GM19455 (cell line): ENCODE results near the gene ASB16.
"Not testable (repeated sequence)": the region's sequence is repeated elsewhere in the genome, so short reads cannot be mapped to it uniquely, and the experiment has no call there.

ENCODE experiments used
- ATAC-seq: cut with Tn5 transposase; IDR thresholded peaks from one replicate; pipeline ENCODE4 v1.9.1; 2021; ENCODE audit not compliant: unreplicated experiment

ASB16 gene

DNA sequence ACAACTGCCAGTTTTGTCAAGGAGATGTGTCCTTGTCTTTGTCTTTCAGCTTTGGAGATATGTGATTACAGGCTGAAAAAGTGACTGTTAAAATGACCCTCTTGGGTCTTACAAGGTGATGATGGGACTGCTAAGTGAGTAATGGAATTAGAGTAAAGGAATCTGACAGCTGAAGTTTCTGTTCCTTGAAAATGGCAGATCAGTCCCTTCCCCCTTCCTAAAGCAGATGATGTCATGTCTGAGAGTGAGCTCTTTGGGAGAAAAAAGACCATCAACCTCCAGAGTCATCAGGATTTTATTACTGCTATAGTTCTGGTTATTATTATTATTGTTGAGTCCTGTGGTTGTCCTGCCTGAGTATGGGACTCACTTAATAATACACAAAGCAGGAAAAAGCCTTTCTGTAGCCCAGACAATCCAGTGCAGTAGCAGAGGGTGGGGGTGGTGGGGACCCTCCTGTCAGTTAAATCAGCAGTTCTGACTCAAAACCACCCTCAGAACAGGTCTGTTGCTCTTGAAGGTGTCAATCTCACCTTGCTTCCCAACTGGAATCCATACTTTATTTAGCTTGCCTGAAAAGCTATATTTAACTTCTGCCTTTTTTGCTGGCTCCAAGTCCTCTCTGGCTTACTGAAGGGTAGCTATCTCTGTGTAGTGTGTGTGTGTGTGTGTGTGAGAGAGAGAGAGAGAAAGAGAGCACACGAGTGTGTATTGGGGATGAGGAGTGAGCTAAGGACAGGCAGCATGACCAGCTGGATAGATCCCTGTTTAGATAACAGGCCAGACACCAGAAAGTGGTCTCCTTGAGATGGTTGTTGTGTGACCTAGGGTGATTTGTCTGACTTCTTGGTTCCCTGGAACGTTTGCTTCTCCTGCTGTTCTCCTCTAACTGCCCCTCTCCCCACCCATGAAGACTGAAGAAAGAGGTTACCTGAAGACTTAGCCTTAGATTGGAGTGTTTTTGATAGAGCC is 23.8 kb upstream of the ASB16 start:
- ATAC-seq = no peak

DNA sequence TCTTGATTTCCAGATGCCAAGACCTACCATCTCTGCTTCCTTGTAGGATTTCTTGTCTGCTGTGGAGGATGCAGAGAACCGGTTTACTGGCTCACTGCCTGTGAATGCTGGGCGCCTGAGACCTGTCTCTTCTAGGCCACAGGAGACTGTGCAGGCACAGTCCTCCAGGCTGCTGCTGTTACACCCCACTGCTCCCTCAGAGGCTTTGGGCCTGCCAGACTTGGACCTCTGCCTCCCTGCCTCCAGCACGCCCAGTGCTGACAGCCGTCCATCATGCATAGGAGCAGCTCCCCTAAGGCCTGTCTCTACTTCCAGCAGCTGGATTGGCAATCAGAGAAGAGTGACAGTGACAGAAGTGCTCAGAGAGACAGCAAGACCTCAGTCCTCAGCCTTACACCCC is 22.7 kb upstream of the ASB16 start:
- no peak for ATAC-seq

DNA sequence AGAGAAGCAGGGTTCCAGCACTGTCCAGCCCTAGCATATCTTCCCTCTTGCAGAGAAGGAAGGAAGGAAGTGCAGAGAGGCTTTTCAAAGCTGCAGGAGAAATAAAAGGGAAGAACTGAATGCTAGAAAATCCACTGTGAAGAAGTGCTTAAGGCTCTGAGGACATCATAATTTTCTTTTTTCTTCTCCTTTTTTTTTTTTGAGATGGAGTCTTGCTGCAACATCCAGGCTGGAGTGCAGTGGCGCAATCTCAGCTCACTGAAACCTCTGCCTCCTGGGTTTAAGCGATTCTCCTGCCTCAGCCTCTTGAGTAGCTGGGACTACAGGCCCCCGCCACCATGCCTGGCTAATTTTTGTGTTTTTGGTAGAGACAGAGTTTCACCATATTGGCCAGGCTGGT is 21.4 kb upstream of the ASB16 start:
- ATAC-seq = not testable (repeated sequence)

DNA sequence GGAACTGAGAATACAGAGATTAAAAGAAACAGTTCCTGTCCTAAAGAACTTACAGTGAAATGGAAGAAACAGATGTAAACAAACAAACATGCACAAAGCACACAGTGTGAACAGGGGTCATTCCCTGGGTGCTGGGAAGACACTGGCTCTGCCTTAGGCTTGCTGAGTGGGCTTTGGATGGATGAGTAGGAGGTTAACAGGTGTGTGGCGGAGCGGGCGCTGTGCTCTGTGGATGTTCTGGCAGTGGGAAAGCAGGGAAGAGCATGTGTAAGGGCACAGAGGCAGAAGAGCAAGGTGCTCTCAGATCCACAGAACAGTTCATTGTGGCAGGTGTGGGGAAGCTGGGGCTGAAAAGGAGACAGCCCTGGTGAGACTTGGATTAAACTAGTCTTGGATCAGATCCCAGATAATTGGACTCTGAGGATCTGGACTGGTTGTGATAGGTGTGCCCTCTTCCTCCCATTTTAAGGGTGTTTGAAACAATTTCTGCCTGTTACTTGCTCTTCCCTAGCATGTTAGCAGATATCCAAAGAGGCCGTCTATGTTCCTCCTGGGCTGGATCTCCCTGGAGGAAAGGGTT is 20.7 kb upstream of the ASB16 start:
- no peak for ATAC-seq

DNA sequence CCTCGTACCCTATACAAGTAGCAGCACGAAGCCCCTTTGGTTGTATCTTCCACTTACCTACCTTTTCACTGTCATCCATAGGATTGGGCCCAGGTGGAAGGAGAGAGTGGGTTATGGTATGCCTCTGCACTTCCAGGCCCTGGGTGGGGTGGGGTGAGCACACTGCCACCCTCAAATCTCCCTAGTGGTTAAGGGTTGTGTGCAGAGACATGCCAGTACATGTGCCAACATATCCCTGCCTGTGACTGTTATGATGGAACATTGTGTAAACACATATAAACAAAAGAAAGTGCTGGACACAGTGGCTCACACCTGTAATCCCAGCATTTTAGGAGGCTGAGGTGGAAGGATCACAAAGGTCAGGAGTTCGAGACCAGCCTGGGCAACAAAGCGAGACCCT is 17.6 kb upstream of the ASB16 start:
- ATAC-seq = no peak

DNA sequence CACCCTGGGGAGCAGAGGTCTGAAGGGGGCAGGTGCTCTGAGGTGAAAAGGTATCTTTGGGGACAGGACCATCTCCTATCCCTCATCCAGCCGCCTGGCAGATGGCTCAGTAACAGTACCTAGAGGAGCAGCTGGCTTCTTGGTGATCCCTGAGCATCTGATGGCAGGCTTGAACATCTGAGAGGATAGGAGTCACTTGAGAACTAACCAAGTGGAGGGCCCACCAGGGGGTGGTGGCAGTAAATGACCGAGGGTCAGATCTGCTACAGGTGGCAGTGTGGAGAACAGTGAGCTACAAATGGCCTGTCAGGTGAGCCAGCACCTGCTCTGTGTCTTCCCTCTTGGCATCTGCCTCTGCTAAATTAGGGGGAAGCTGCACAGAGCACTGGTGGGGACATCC is 15.0 kb upstream of the ASB16 start:
- no peak for ATAC-seq

DNA sequence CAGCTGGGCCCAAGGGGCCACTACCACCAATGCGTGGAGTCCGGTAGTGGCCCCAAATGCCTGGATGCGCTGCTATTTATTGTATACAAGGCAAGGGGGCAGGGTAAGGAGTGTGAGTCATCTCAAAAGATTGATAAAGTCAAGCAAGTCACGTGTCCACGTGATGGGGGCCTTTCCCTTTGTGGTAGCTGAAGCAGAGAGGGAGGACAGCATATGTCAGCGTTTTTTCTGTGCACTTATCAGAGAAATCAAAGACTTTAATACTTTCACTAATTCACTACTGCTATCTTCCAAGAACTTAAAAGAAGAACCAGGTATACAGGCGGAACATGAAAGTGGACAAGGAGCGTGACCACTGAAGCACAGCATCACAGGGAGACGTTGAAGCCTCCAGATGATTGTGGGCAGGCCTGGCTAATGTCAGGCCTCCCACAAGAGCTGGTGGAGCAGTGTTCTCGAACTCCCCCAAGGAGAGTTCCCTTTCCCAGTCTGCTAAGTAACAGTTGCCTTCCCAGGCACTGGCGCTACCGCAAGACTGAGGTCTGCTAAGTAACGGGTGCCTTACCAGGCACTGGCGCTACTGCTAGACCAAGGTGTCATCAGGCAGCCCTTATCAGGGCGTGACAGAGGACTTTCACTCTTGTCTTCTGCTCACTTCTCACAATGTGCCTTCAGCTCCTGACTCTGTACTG is 10.8 kb upstream of the ASB16 start:
- ATAC-seq = no peak

DNA sequence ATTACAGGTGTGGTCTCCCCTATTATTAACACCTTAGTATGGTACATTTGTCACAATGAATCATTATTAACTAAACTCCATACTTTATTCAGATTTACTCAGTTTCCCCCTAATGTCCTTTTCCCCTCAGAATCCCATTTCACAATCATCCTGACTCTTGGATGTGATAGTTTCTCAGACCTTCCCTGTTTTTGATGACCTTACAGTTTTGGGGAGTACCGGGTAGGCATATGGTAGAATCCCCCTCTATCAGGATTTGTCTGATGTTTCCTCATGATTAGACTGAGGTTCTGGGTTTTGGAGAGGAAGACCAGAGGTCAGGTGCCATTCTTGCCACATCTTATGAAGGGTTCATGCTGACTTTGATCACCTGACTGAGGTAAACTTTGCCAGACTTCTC is 6.0 kb upstream of the ASB16 start:
- no peak for ATAC-seq

DNA sequence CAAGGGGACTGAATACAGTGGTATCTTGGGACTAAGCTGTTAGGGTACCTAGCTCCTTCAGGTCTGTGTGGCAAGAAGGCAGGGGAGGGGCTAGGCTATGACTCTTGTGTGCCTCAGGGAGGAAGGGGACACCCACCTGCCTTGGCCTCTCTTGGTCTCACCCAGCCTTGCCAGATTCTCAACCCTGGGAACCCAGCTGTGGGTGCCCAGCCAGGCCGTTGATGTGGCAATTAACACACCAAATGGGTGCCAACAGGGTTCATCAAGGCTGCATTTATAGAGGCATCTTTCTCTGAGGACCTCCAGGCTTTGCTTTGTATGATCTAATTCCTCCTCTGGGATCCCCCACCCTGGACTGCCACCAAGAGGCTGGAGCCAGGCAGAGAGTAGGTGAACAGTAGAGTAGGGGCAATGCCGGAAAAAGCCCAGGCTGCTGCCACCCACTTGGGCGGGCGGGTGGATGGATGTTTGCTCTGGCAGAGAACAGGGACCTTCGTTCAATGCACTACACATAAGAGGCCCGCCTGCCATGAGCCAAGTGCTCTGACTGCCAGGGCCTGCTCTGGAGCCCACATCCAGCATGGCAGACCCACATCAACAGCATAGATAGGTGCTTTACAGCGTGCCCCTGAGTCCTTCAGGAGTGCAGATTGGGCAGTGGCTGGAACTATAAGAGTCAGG is 3.2 kb upstream of the ASB16 start:
- ATAC-seq = no peak

DNA sequence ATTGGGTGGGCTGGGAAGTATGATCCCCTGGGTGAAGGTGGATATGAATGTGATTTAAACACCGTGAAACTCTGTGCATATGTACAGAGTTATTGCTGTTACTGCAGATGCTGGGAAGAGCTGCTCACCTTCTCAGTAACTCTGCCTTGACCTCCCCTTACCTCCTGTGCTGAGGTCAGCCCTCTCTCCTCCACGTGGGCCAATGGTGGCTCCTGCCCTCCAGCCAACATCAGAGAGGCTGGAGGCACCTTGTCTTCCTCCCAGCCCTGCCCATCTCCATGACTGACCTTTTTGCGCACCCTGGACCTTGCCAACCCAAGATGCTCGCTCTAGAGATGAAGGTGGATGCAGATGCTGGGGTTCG is 387 bp upstream of the ASB16 start:
- ATAC-seq = no peak

DNA sequence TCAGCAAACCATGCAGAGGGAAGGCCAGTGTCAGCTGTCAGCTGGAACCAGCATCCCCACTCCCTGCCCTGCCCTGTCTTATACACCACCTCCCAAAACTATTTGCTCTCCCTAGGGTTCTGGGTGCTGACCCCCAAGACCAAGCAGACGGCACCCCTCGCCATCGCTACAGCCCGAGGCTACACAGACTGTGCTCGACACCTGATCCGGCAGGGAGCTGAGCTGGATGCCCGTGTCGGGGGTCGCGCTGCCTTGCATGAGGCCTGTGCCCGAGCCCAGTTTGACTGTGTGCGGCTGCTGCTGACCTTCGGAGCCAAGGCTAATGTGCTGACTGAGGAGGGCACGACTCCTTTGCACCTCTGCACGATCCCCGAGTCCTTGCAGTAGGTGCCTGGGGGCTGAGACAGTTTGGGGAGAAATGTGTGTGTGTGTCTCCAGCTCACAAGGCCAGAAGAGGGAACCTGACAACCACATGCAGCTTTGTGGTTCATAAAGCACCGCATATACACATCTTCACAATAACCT is 1.5 kb downstream of the ASB16 start:
- ATAC-seq = no peak

DNA sequence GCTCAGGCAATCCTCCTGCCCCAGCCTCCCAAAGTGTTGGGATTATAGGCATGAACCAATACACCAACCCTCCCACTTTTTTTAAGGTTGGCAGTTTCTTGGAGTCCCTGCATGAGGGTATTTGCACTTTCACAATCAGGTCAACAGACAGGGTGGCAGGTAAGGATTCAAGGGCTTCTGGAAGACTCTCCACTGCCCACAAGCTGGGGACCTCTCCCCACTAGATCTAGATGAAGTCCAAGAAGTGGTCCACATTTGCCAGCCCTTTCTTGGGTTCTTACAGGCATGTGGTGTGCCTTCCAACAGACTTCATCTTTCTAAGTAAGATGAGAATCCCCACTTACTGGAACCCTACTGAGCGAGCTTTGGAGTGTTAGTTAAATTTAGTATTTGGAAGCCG is 3.9 kb downstream of the ASB16 start:
- no peak for ATAC-seq

DNA sequence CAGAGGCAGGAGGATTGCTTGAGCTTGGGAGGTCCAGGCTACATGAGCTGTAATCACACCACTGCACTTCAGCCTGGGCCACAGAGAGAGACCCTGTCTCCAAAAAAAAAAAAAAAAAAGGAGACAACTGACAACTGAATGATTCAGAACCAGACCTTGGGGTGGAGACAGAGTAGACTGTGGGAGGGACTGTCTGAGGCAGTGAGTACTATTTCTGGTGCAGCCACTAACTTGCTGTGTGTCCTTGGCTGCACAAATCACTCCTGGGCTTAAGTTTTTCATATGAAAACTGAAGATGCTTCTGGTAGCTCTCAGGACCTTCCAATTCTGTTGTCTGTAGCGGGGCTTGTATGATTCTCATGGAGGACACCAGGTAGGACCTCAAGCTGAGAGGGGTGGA is 5.8 kb downstream of the ASB16 start:
- no peak for ATAC-seq

DNA sequence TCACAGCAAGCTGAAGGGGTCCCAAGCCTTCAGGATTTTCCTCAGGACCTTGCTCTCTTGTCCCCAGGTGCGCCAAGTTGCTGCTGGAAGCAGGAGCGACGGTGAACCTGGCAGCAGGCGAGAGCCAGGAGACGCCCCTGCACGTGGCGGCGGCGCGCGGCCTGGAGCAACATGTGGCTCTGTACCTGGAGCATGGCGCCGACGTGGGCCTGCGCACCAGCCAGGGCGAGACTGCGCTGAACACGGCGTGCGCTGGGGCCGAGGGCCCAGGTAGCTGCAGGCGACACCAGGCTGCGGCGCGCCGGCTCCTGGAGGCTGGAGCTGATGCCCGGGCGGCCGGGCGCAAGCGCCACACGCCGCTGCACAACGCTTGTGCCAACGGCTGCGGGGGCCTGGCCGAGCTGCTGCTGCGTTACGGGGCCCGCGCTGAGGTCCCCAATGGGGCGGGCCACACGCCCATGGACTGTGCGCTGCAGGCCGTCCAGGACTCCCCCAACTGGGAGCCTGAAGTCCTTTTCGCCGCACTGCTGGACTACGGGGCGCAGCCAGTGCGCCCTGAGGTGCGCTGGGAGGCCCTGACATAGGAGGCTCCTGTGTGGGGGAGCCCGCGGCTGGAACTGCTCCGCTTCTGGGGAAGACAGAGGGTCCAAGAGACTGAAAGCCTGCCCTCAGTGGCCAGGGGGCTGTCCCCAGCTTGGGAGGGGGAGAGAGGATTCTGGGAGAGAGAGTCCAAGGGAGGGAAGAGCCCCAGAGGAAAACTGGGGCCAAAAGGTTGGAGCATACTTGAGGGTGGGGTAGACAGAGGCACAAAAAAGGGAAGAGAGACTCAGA is 6.4 kb downstream of the ASB16 start:
- ATAC-seq = no peak

DNA sequence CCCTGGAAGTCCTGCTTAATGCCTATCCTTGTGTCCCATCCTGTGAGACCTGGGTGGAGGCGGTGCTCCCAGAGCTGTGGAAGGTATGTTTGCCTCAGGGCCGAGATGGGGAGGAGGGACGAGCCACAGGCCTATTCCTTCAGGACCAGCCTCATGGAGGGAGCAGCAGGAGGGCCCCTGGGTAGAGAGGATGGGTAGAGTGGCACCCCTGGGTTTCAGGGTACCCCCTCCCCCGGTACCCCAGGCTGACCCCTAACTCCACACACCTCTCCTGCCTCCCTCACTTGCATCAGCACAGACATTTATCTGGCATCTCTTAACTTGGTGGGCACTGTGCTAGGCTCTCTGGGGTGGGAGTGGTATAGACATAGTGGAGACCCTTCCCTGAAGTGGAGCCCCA is 7.1 kb downstream of the ASB16 start:
- no peak for ATAC-seq

DNA sequence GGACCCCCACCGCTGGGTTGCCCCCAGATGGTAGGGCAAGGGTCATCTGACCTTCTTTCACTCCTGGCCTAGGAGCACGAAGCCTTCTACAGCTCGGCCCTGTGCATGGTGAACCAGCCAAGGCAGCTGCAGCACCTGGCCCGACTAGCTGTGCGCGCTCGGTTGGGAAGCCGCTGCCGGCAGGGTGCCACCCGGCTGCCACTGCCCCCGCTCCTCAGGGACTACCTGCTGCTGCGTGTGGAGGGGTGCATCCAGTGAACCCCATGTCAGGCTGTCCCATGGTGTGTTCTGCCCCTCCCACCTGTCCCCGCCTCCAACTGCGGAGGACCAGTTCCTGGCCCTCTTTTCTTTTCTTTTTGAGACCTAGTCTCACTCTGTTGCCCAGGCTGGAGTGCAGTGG is 7.6 kb downstream of the ASB16 start:
- ATAC-seq = no peak

DNA sequence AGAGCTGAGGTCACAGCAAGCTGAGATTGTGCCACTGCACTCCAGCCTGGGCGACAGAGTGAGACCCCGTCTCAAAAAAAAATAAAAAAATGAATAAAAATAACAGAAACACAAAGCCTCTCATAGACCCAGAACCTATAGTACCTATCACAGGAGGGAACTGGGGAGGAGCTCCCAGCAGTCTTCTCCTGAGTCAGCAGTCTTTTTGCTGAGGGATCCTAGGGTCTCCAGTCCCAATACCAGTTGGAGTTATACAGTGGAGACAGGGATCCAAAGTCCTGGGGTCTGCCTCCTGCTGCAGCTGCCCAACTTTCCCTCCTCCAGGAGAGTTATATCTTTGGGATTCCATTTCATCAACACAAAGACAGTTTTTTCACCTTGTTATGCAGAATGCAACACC is 12.5 kb downstream of the ASB16 start:
- no peak for ATAC-seq

DNA sequence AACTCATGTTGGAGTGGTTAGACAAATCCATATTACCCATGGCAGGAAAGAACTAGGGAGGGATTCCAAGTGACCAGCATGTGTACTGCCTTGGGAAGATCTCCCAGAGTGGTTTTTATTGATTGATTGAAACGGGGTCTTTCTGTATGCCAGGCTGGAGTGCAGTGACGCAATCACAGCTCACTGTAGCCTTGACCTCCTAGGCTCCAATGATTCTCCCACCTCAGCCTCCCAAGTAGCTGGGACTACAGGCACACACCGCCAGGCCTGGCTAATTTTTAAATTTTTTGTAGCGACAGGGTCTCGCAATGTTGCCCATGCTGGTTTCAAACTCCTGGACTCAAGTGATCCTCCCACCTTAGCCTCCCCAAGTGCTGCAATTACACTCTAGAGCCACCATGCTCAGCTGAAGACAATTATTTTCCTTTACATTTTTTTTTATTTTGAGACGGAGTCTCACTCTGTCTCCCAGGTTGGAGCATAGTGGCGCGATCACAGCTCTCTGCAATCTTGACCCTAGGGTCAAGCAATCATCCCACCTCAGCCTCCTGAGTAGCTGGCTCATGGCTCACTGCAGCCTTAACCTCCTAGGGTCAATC is 13.8 kb downstream of the ASB16 start:
- no peak for ATAC-seq

DNA sequence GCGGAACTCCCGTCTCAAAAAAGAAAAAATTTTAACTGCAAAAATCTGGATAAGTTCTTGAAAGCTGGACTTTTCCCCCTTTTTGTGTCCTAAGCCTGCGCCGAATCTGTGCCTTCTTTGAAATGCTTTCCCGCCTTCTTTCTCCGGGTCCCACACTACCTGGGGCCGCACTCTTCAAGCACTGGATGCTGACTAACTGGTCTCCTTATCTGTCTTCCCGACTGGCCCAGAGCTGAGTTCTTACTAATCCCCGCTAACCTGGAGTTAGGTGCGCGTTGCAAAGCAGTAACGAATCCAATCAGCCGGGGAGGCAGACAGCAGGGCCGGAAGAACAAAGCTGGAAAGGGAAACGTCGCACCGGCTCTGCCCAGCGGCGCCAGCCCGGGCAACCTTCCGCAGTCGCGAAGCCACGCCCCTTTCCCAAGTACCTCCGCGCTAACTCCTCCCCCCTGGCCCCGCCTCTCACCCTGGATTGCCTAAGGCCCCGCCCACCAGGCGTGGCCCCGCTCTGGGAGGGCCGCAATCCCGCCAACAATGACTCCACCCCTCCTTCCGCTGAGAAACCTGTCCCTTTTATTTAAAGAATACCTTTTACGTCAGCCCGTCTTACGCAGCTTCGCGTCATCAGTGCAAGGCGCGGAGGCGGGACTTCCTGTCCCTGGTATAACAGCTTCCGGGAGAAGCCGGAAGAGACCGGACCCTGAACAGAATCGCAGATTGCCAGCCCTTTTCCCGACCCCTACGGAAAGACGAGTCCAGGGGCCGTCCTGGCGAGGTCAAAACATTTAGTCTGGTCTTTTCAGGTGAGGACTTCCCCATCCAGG is 16.0 kb downstream of the ASB16 start, which contains the start of gene TMUB2:
TSS of gene TMUB2 (plus strand) at position 666 of the 824 bp plus-strand sequence. CDS start 737 bp downstream, outside the sequence.
- peak; percentile 81 for ATAC-seq
